ENCODE data around the gene RSBN1L. TPM values are rescaled to one million over a fixed set of nuclear protein-coding genes. Genes with fewer than 3 reads are reported as not detected.

RSBN1L gene
- total RNA-seq, 1 experiment from 2014 or later, result 15.5 TPM

DNA sequence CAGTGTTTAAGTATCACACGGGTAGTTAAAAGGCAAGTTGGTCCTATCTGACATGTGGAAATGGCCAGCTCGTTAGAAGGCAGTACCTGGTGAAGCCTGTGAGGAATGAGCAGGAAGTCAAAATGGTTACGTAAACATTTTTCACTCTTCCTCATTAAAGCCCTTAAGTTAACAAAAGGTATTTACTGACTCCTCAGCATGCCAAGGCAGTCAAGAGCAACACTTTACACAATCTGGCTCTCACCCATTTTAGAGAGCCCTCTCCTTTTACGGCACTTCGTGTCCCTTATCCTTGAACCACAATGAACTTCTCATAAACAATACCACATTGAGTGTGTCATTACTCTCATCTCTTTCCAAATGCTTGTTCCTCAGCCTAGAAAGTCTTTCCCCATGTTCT lies 11.0 kb upstream of the RSBN1L start:
- no peak for ATAC-seq
- H4K20me1 ChIP-seq (ENCODE audit: insufficient read depth), result no peaks in the 10 kb centered on the region
- TF ChIP-seq, protein P1, sequence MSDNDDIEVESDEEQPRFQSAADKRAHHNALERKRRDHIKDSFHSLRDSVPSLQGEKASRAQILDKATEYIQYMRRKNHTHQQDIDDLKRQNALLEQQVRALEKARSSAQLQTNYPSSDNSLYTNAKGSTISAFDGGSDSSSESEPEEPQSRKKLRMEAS (IDR thresholded peaks at IDR 0.05), result no peak
- TF ChIP-seq CBX3 (IDR thresholded peaks at IDR 0.05; ENCODE audit: low read depth) (no peak), ZNF274 (IDR thresholded peaks at IDR 0.05; ENCODE audit: low read depth, low read length) (no peak)
- no peak overlapping the region for H2AFZ ChIP-seq (ENCODE audit: low read depth, low read length, poor library complexity, severe bottlenecking)
- H3K4me3 ChIP-seq (replicated peaks in 1 of 2; ENCODE audit: low read depth in 1 of 2, low read length in 2 of 2), result no peak overlapping the region
- no peak overlapping the region for H3K9ac ChIP-seq (ENCODE audit: low read length)
- ChIA-PET POLR2A (no interaction called here), CTCF (no interaction called here), RAD21 (ENCODE audit: low non-redundant PET in 1 of 2, low total read pairs in 2 of 2, uncharacterized antibody in 2 of 2, unreplicated experiment in 2 of 2) (no interaction called here)
- H3K79me2 ChIP-seq (ENCODE audit: insufficient read depth, low read length), result peaks cover 23% of the 10 kb centered on the region
- H3K9me3 ChIP-seq (ENCODE audit: control insufficient read depth in 1 of 2, insufficient read depth in 1 of 2, low read depth in 1 of 2, low read length in 2 of 2), result no peaks in the 10 kb centered on the region
- DNase-seq (ENCODE audit: low read depth, low spot score), result no peak
- intact Hi-C loops (cut with micrococcal nuclease), result no loop called here
- no peak overlapping the region for H3K4me2 ChIP-seq (ENCODE audit: low read length)
- no TSS peak for BruUV-seq (replicated peaks)
- peaks cover 3 to 4% of the 10 kb centered on the region in 2 experiments; a peak in 2 of 4 replicates for H3K4me1 ChIP-seq (ENCODE audit: control insufficient read depth in 1 of 2, insufficient read depth in 2 of 2, low read length in 2 of 2)
- H3K36me3 ChIP-seq (ENCODE audit: control insufficient read depth in 1 of 2, insufficient read depth in 2 of 2, low read length in 2 of 2), result peaks cover 2 to 7% of the 10 kb centered on the region in 2 experiments; a peak in 2 of 4 replicates
- H3K27ac ChIP-seq (ENCODE audit: low read depth, low read length), result no peak overlapping the region
- no peaks in the 10 kb centered on the region for H3K27me3 ChIP-seq (ENCODE audit: insufficient read depth, low read length)
- no peaks in the 10 kb centered on the region for H3K9me2 ChIP-seq (ENCODE audit: insufficient read depth)

DNA sequence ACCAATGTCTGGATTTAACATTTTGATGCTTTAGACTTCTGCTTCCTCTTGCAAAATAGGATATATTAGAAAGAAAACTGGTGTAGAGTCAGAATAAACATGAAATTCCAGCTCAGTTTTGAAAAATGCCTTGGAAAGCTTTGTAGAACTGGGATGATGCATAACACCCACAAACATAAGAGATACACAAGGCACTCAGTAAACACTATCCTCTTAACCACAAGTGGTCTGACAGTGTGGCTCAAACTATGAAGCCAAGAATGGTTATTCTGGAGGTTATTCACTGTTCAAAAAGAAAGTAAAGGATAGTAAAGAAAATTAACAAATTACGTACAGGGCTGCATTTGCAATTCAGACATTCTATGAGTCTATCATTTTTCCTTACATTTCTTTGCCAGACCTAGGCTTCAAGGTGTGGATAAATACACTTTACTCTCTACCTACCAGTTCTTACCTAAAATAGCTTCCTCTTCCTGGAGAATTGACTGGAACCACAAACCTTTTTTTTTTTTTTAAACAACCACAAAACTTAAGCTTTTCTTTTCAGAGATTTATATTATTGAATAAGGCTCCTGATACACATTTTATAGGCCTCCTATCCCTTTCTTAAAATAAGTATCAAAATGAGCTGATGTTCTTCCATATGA lies 9.0 kb upstream of the RSBN1L start:
- H3K27me3 ChIP-seq (ENCODE audit: insufficient read depth, low read length), result no peaks in the 10 kb centered on the region
- POLR2A ChIA-PET, result interaction anchor here (1.5 kb wide), 1 partner anchor 9 kb away, joined by 5 read pairs; the partner anchor contains the start of gene RSBN1L
- TF ChIP-seq, protein P1 (IDR thresholded peaks at IDR 0.05), result no peak
- TF ChIP-seq RAD21 (IDR thresholded peaks at IDR 0.05; ENCODE audit: low read depth) (no peak), SIN3A (IDR thresholded peaks at IDR 0.05; ENCODE audit: low read depth) (no peak), SP1 (IDR thresholded peaks at IDR 0.05; ENCODE audit: low read depth) (no peak), EZH2phosphoT487 (IDR thresholded peaks at IDR 0.05; ENCODE audit: borderline replicate concordance) (no peak), EZH2 (IDR thresholded peaks at IDR 0.05) (no peak)
- H3K27ac ChIP-seq (ENCODE audit: low read depth, low read length), result no peak overlapping the region
- DNase-seq (ENCODE audit: low read depth, low spot score), result no peak
- no peak overlapping the region for H3K9ac ChIP-seq (ENCODE audit: low read length)
- no peaks in the 10 kb centered on the region for H3K9me2 ChIP-seq (ENCODE audit: insufficient read depth)
- no peaks in the 10 kb centered on the region for H4K20me1 ChIP-seq (ENCODE audit: insufficient read depth)
- intact Hi-C loops (cut with micrococcal nuclease), result no loop called here
- TSS peak; percentile 3 for BruUV-seq (replicated peaks)
- no peaks in the 10 kb centered on the region for H3K9me3 ChIP-seq (ENCODE audit: control insufficient read depth in 1 of 2, insufficient read depth in 1 of 2, low read depth in 1 of 2, low read length in 2 of 2)
- H3K4me1 ChIP-seq (ENCODE audit: control insufficient read depth in 1 of 2, insufficient read depth in 2 of 2, low read length in 2 of 2), result no peaks in the 10 kb centered on the region
- H3K79me2 ChIP-seq (ENCODE audit: insufficient read depth, low read length), result peaks cover 35% of the 10 kb centered on the region
- peaks cover 2 to 7% of the 10 kb centered on the region in 2 experiments; a peak in 2 of 4 replicates for H3K36me3 ChIP-seq (ENCODE audit: control insufficient read depth in 1 of 2, insufficient read depth in 2 of 2, low read length in 2 of 2)
- CTCF ChIA-PET, result interaction anchor here (1.4 kb wide), 1 partner anchor 9 kb away, joined by 4 read pairs; the partner anchor contains the start of gene RSBN1L
- no peak overlapping the region for H2AFZ ChIP-seq (ENCODE audit: low read depth, low read length, poor library complexity, severe bottlenecking)
- no peak overlapping the region for H3K4me2 ChIP-seq (ENCODE audit: low read length)
- RAD21 ChIA-PET (ENCODE audit: low non-redundant PET in 1 of 2, low total read pairs in 2 of 2, uncharacterized antibody in 2 of 2, unreplicated experiment in 2 of 2), result no interaction called here
- no peak overlapping the region for H3K4me3 ChIP-seq (replicated peaks in 1 of 2; ENCODE audit: low read depth in 1 of 2, low read length in 2 of 2)
- no peak for ATAC-seq

All from HCT116 (cell line).